SU-DHL-6 (cell line): ENCODE data around the gene MYL12A.

Source experiments
- EZH2phosphoT487 ChIP-seq: fragments of 200-600 bp; sonication (generic), shearing (Covaris generic); conservative IDR thresholded peaks from 2 replicates; pipeline ENCODE4 v1.6.1; 2018; ENCODE audit warnings: mild to moderate bottlenecking, antibody characterized with exemption, low read length, moderate library complexity, mixed read lengths
- TF ChIP-seq, protein P1 (sequence below): fragments of 200-600 bp; sonication (generic); IDR thresholded peaks from one replicate; pipeline ENCODE4 v1.5.1; 2017; ENCODE audit warnings: antibody characterized with exemption, mild to moderate bottlenecking, low read length, moderate library complexity; ENCODE audit not compliant: insufficient read depth, poor library complexity, severe bottlenecking

DNA sequence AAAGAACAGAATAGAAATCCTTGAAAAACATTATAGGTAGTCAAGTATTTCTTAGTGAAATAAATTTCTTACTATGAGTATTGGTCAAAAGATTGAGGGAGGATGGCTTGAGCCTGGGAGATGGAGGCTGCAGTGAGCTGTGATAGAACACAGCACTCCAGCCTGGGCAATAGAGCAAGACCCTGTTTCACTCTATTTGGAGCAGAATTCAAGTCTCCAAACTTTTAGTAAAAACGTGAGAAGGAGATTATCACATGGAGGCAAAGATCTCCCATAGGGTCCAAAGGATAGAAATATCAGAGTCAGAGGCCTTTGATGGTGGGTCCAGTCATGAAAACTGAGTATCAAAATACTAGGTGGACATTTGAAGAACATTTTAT is 2.4 kb upstream of the MYL12A start:
- TF ChIP-seq, protein P1, sequence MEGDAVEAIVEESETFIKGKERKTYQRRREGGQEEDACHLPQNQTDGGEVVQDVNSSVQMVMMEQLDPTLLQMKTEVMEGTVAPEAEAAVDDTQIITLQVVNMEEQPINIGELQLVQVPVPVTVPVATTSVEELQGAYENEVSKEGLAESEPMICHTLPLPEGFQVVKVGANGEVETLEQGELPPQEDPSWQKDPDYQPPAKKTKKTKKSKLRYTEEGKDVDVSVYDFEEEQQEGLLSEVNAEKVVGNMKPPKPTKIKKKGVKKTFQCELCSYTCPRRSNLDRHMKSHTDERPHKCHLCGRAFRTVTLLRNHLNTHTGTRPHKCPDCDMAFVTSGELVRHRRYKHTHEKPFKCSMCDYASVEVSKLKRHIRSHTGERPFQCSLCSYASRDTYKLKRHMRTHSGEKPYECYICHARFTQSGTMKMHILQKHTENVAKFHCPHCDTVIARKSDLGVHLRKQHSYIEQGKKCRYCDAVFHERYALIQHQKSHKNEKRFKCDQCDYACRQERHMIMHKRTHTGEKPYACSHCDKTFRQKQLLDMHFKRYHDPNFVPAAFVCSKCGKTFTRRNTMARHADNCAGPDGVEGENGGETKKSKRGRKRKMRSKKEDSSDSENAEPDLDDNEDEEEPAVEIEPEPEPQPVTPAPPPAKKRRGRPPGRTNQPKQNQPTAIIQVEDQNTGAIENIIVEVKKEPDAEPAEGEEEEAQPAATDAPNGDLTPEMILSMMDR: no peak
- TF ChIP-seq EZH2phosphoT487: no peak
